Effector memory CD4-positive, alpha-beta T cell (primary cell): Measurements from ENCODE around the gene AFDN.

Experiments used
- DNase-seq, 3 donors: peaks; one replicate each; pipeline ENCODE4 v3.0.0-alpha.2; 2020
- H3K27ac ChIP-seq: 2 replicates; pipeline ENCODE4 v1.7.0; 2013; ENCODE audit warnings: mild to moderate bottlenecking, low read length, moderate library complexity; ENCODE audit not compliant: insufficient read depth, poor library complexity, severe bottlenecking
- H3K27me3 ChIP-seq: replicated peaks from 2 replicates; pipeline ENCODE4 v1.7.0; 2013; ENCODE audit warnings: mild to moderate bottlenecking, low read length; ENCODE audit not compliant: insufficient read depth, control insufficient read depth, poor library complexity, severe bottlenecking
- H3K36me3 ChIP-seq: 2 replicates; pipeline ENCODE4 v1.7.0; 2013; ENCODE audit warnings: mild to moderate bottlenecking, low read length, moderate library complexity; ENCODE audit not compliant: control insufficient read depth, insufficient read depth
- H3K4me1 ChIP-seq: 2 replicates; pipeline ENCODE4 v1.7.0; 2013; ENCODE audit warnings: low read length, mild to moderate bottlenecking; ENCODE audit not compliant: control insufficient read depth, insufficient read depth, poor library complexity, severe bottlenecking
- H3K4me3 ChIP-seq: 2 replicates; pipeline ENCODE4 v1.7.0; 2013; ENCODE audit warnings: low read length, low read depth, mild to moderate bottlenecking; ENCODE audit not compliant: insufficient read depth, poor library complexity, severe bottlenecking
- H3K9me3 ChIP-seq: 2 replicates; pipeline ENCODE4 v1.7.0; 2013; ENCODE audit warnings: mild to moderate bottlenecking, low read length, moderate library complexity; ENCODE audit not compliant: control insufficient read depth

Gene AFDN

DNA sequence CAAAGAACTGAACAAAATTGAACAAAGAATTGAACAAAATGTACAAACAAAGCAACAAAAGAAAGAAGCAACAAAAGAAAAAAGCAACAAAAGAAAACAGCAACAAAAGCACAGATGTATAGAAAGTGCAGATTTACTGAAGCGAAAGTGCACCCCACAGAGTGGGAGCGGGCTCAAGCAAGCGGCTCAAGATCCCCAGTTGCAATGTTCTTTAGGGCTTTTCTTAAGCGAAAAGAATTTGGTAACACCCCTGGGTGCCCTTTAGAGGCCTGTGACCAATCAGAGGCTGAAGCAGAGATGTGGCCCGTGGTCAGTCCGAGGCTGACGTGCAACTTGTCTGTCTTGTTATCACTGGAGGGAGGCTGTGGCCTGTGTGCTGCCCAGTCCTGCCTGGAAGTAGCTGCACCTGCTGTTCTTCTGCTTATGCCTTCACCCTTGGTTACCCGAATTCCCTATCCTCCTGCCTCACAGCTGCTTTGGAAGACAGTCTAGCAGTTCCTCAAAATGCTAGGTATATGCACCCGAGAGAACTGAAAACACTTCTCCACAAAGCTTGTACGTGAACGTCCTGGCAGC is 157.5 kb downstream of the AFDN start:
- Histone ChIP-seq H3K4me1 (no peaks in the 10 kb centered on the region), H3K27me3 (no peaks in the 10 kb centered on the region), H3K27ac (no peak overlapping the region), H3K4me3 (no peak overlapping the region), H3K9me3 (no peaks in the 10 kb centered on the region), H3K36me3 (no peaks in the 10 kb centered on the region)
- no peak for DNase-seq

DNA sequence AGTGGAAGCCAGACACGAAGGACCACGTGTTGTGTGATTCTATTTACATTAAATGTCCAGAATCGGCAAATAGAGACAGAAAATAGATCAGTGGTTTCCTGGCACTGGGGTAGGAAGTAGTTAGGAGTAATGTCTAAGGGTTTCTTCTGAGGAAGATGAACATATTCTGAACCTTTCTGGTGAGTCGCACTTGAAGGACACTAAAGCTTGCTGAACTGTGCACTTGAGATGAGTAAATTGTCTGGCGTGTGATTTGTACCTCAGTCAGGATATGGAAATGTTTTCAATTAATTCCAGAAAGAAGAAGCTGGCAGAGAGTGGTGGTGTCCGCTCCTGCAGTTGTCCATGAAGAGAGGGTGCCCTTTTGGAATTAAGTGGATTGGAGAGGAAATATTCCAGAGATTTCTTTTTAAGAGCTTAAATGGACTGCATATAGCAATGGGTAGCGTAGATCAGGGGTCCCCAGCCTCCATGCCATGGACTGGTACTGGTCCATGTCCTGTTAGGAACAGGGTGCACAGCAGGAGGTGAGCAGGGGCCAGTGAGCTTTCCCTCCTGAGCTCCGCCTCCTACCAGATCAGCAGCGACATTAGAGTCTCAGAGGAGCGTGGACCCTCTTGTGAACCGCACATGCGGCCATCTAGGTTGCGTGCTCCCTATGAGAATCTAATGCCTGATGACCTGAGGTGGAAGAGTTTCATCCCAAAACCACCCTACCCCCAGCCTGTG is 158.3 kb downstream of the AFDN start:
- Histone ChIP-seq H3K36me3 (no peaks in the 10 kb centered on the region), H3K4me1 (no peaks in the 10 kb centered on the region), H3K9me3 (no peaks in the 10 kb centered on the region), H3K4me3 (no peak overlapping the region), H3K27ac (no peak overlapping the region), H3K27me3 (no peaks in the 10 kb centered on the region)
- no peak for DNase-seq

DNA sequence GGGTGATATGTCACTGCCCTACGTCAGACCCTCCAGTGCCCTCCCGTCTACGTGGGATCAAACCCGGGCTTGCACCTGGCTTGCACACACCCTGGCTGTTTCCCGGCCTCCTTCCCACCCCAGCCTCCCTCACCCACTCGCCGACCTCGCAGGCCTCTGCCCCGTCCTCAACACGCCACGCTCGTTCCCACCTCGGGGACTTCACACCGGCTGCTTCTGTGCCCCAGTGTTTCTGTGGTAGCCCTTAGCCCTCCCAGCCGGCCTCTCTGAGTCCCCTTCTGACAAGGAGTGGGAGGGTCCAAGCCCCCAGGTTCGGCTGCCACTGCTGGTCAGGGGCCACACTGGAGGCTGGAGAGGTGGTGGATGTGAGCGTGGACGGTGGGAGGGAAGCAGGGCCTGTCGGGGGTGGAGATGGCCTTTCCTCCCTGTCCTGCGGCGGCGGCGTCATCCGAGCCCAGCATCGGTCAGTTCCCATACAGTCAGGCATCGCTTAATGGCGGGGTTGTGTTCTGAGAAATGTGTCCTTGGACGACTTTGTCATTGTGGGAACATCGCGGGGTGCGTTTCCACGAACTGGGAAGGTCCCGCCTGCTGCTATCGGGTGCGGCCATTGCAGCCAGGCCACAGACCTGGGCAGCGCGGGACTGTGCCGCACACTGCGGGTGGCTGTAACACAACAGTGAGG is 159.3 kb downstream of the AFDN start:
- no peak for DNase-seq
- Histone ChIP-seq H3K9me3 (no peaks in the 10 kb centered on the region), H3K27ac (no peak overlapping the region), H3K4me1 (no peaks in the 10 kb centered on the region), H3K36me3 (no peaks in the 10 kb centered on the region), H3K27me3 (no peaks in the 10 kb centered on the region), H3K4me3 (no peak overlapping the region)

DNA sequence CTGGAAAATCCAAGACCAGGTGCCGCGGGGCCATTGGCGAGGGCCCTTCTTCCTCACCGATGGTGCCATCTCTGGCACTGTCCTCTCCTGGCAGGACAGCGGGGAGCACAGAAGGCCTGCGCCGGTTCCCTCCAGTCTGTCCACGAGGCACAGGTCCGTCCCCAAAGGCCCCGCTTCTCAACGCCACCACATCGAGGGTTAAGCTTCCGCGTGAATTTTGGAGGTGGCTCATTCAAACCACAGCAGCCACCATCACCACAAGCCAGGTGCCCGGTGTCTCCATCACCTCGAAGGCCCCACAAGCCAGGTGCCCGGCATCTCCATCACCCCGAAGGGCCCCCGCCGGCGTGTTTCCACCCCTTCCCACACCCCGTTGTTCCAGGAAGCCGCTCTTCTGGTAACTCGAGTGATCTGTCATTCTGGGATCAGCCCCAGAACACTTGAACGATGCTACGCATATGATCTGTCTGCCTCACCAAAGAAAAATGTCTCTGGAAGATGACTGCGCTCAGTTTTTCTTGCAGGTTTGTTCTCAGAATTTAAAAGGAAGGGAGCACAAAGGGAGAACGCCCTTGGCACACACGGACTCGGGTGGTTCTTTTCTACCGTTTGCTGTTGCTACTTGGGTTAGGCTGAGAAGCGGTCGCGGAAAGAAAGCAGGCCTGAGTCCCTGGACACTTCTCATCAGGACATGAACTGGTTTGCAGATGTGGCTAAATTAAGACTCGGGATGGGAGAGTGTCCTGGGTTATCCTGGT is 160.9 kb downstream of the AFDN start:
- no peak overlapping the region for H3K27ac ChIP-seq

DNA sequence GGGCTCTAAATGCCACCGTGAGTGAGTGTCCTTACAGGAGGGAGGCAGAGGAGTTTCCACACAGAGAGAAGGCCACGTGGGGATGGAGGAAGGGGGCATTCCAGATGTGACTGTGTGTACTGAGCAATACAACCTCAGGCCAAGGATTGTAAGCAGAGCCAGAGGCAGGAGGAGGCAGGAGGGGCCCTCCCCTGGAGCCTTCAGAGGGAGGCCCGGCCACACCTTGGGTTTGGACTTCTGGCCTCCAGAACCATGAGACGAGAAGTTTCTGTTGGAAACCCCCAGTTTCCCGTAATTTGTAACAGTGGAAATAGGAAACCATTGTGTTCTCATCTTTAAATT is 161.4 kb downstream of the AFDN start:
- Histone ChIP-seq H3K27ac (no peak overlapping the region), H3K9me3 (no peaks in the 10 kb centered on the region), H3K36me3 (no peaks in the 10 kb centered on the region)

More for the DNA sequence above, 160.9 kb downstream of the AFDN start:
- Histone ChIP-seq H3K27me3 (no peaks in the 10 kb centered on the region), H3K4me3 (no peak overlapping the region), H3K9me3 (no peaks in the 10 kb centered on the region), H3K4me1 (no peaks in the 10 kb centered on the region), H3K36me3 (no peaks in the 10 kb centered on the region)
- no peak for DNase-seq

DNA sequence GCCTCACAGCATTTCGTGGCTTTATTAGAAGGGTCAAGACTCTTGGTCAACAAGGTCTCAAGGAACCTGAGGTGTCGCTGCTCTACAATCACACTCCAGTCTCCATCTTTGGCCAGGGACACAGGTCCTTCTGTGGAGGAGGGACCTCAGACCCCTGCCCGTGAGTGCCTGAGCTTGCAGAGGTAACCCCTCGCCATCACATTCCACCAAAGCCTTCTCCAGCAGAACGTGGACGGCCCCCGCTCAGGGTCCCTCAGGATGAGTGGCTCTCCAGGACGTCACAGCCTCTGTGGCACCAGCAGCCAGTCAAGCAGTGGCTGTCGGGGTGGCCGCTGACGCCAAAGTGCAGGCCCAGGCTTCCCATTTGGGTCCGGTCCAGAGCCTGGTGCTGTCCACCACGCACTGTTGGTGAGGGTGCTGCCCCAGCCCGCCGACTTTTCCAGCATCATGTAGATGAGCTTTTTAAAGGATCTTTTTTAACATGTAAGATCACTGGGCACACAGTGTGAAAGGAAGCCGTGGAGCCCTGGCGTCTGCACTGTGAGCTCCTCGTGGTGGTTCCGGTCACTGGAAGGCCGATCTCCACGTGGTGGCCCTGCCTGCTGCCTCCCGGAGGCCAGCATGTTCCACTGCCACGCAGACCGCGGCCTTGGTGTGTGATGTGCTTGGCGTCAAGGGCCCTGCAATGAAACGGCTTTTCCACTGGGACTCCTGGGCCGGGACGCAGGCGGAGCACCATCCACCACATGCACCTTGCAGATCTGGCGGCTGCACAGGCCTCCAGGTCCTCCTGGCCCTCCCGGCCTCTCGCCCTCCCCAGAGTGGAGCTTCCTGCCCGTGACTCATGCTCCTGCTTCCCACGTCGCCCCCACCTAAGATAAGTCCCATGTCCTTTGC is 162.5 kb downstream of the AFDN start:
- Histone ChIP-seq H3K27me3 (no peaks in the 10 kb centered on the region), H3K9me3 (no peaks in the 10 kb centered on the region), H3K27ac (no peak overlapping the region), H3K4me3 (no peak overlapping the region), H3K36me3 (no peaks in the 10 kb centered on the region), H3K4me1 (no peaks in the 10 kb centered on the region)
- no peak for DNase-seq

More for the DNA sequence above, 161.4 kb downstream of the AFDN start:
- no peak for DNase-seq
- no peaks in the 10 kb centered on the region for H3K27me3 ChIP-seq
- no peaks in the 10 kb centered on the region for H3K4me1 ChIP-seq
- no peak overlapping the region for H3K4me3 ChIP-seq

DNA sequence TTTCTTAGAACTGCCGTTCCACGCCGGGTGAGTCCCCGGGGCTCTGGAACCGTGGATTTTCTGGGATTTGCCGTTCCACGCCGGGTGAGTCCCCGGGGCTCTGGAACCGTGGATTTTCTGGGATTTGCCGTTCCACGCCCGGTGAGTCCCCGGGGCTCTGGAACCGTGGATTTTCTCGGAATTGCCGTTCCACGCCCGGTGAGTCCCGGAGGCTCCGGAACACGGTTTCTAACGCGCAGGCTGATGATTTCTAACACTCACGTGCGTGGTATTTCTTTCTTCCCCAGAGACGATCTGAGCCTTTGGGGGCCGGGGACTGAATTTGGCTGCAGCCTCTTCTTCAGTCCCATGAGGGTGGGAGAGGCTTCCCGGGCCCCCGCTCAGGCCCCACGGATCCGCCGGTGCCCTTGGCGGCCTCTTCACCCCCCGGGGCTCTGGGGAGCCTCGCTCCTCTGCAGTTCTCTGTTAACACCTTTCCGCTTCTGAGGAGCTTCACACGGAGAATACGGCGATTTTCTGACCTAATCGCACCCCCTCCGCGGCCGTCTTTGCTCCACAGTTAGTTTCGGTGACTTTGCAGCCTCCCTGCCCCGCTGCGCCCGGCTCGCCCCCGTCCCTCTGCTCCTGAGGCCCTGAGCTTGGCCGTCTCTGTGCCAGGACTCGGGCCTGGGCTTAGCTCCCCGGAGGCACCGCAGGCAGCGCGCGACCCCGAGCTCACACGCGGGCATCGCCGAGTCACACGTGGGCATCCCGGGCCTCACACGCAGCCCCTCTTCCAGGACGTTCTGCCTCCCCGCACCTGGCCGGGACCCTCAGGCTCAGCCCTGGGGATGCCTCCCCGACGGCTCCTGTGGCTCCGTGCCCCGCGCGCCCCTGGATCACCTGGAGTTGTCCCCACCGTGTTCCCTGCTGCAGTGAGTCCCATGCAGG is 163.6 kb downstream of the AFDN start:
- DNase-seq: no peak
- Histone ChIP-seq H3K4me3 (no peak overlapping the region), H3K27ac (no peak overlapping the region), H3K27me3 (no peaks in the 10 kb centered on the region), H3K36me3 (no peaks in the 10 kb centered on the region), H3K9me3 (no peaks in the 10 kb centered on the region), H3K4me1 (no peaks in the 10 kb centered on the region)

DNA sequence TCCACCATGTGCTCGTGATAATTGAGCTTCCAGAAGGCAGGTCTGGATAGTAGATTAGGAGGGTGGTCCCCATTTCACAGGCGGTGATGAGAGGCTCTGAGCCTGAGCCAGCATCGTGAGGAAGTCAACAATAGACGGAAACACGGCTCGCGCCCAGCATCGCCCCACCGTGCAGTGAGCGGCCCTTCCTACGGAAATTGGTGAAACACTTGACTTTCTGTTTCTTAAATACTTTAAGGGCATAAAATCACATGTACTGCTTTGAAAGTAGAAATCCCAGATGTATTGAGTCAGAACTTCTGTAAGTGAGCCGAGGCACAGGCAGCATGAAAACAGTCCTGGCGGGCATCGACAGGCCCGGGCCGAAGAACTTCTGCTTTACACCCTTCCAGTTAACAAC is 166.5 kb downstream of the AFDN start:
- DNase-seq: no peak
- H3K36me3 ChIP-seq: no peaks in the 10 kb centered on the region
- H3K27me3 ChIP-seq: no peaks in the 10 kb centered on the region
- H3K4me1 ChIP-seq: no peaks in the 10 kb centered on the region
- H3K27ac ChIP-seq: no peak overlapping the region
- no peak overlapping the region for H3K4me3 ChIP-seq
- H3K9me3 ChIP-seq: no peaks in the 10 kb centered on the region

DNA sequence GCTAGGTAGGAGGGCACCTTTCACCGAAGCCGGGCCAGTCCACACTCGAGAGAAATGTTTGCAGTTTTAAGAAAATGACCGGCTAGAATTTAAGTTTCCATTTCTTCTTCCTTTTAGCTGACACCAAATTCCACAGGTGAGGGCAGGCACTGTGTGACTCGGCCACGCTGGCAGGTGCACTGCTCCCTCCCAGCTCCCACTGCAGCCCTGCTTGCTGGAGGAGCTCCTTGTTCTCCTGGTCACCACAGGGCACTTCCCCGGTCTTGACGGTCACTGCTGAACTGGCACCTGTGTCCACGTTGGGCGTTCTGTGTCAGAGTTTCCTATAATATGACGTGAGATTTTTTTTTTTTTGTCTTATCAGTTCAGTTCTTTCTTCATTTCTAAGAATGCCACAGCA is 167.1 kb downstream of the AFDN start:
- H3K9me3 ChIP-seq: no peaks in the 10 kb centered on the region
- no peak overlapping the region for H3K4me3 ChIP-seq

More for the DNA sequence above, 167.1 kb downstream of the AFDN start:
- Histone ChIP-seq H3K36me3 (no peaks in the 10 kb centered on the region), H3K27me3 (no peaks in the 10 kb centered on the region), H3K27ac (no peak overlapping the region), H3K4me1 (no peaks in the 10 kb centered on the region)
- DNase-seq: no peak
